NOMO-1 treated with DMSO at 0.1 percent for 48 hours (cell line): ENCODE results near the gene IFI44.
A peak's percentile ranks its signal among the peaks of the same experiment; 100 is the strongest.

ENCODE experiments used
- DNase-seq: peaks from one replicate; lab custom pipeline; 2025; ENCODE audit not compliant: unreplicated experiment; lab: John Stamatoyannopoulos, UW

IFI44 gene

GRCh38 chr1:78649628-78650027 is at the start of gene IFI44:
TSS of gene IFI44 (plus strand) at chr1:78649831. CDS start at chr1:78650196, 365 bp downstream.
- peak; percentile 23 for DNase-seq

GRCh38 chr1:78601068-78601467 is 48.6 kb upstream of the IFI44 start:
- no peak for DNase-seq

GRCh38 chr1:78603206-78603605 is 46.4 kb upstream of the IFI44 start:
- DNase-seq = no peak

GRCh38 chr1:78604643-78605042 is 45.0 kb upstream of the IFI44 start:
- no peak for DNase-seq

- no peak for DNase-seq
Observed at GRCh38 chr1:78606274-78606673, 43.4 kb upstream of the IFI44 start.

GRCh38 chr1:78607334-78607927 is 42.2 kb upstream of the IFI44 start:
- peak; percentile 35 for DNase-seq

GRCh38 chr1:78607944-78608343 is 41.7 kb upstream of the IFI44 start:
- DNase-seq = no peak

GRCh38 chr1:78617615-78618026 is 32.0 kb upstream of the IFI44 start:
- peak; percentile 67 for DNase-seq

- DNase-seq = no peak
Observed at GRCh38 chr1:78619032-78619431, 30.6 kb upstream of the IFI44 start.

GRCh38 chr1:78619446-78619802 is 30.2 kb upstream of the IFI44 start:
- no peak for DNase-seq

- DNase-seq = no peak
Observed at GRCh38 chr1:78619803-78620579, 29.6 kb upstream of the IFI44 start, which contains the start of gene IFI44L. TSS of gene IFI44L (plus strand) at chr1:78620448. CDS start at chr1:78627916, 7,468 bp downstream.

- DNase-seq = no peak
Observed at GRCh38 chr1:78620666-78621065, 29.0 kb upstream of the IFI44 start.

- no peak for DNase-seq
Observed at GRCh38 chr1:78622548-78622947, 27.1 kb upstream of the IFI44 start.

GRCh38 chr1:78624035-78624434 is 25.6 kb upstream of the IFI44 start:
- no peak for DNase-seq

GRCh38 chr1:78627321-78627720 is 22.3 kb upstream of the IFI44 start:
- no peak for DNase-seq

- DNase-seq = no peak
Observed at GRCh38 chr1:78630600-78630999, 19.0 kb upstream of the IFI44 start.

- DNase-seq = no peak
Observed at GRCh38 chr1:78633209-78633608, 16.4 kb upstream of the IFI44 start.

GRCh38 chr1:78640462-78640861 is 9.2 kb upstream of the IFI44 start:
- DNase-seq = no peak

- DNase-seq = no peak
Observed at GRCh38 chr1:78641558-78641957, 8.1 kb upstream of the IFI44 start.

GRCh38 chr1:78645723-78646122 is 3.9 kb upstream of the IFI44 start:
- no peak for DNase-seq

GRCh38 chr1:78647238-78647637 is 2.4 kb upstream of the IFI44 start:
- no peak for DNase-seq

- DNase-seq = no peak
Observed at GRCh38 chr1:78650114-78650660, 556 bp downstream of the IFI44 start.
